HUES64 (cell line): ENCODE data around the gene INVS. TPM values are rescaled to one million over a fixed set of nuclear protein-coding genes. Genes with fewer than 3 reads are reported as not detected.
"Not testable (repeated sequence)": the region's sequence is repeated elsewhere in the genome, so short reads cannot be mapped to it uniquely, and the experiment has no call there.

Experiments
- H3K27ac ChIP-seq: 2 replicates; pipeline ENCODE4 v1.7.0; 2013; ENCODE audit warnings: low read depth, low read length, inconsistent platforms
- H3K27me3 ChIP-seq: 2 replicates; pipeline ENCODE4 v1.6.1; 2013; ENCODE audit warnings: mild to moderate bottlenecking, low read length; ENCODE audit not compliant: insufficient read depth
- H3K36me3 ChIP-seq: 2 replicates; pipeline ENCODE4 v1.6.1; 2013; ENCODE audit warnings: mild to moderate bottlenecking, low read length; ENCODE audit not compliant: insufficient read depth
- H3K4me1 ChIP-seq: 2 replicates; pipeline ENCODE4 v1.6.1; 2013; ENCODE audit warnings: mild to moderate bottlenecking, low read length, moderate library complexity; ENCODE audit not compliant: insufficient read depth
- H3K4me3 ChIP-seq: 2 replicates; pipeline ENCODE4 v1.5.1; 2013; ENCODE audit warnings: mild to moderate bottlenecking, low read length, moderate library complexity
- H3K9ac ChIP-seq: 2 replicates; pipeline ENCODE4 v1.6.1; 2013; ENCODE audit warnings: mild to moderate bottlenecking, low read depth, low read length
- H3K9me3 ChIP-seq: 2 replicates; pipeline ENCODE4 v1.6.1; 2013; ENCODE audit warnings: low read depth, low read length; ENCODE audit not compliant: insufficient read depth
- WGBS: fragments of 150-250, 120-280 bp; methylation state at CpG from one replicate; pipeline ENCODE4 v1.1.7; 2013; ENCODE audit warnings: missing lambda C conversion rate; 5-methylcytosine and 5-hydroxymethylcytosine counted together
- polyA plus RNA-seq, 2 experiments: library from polyadenylated mRNA; stranded (reverse); fragments of 50-300 nt; gene quantifications; one replicate each; pipeline ENCODE4 v1.2.3, GENCODE V29; 2013

INVS gene, protein sequence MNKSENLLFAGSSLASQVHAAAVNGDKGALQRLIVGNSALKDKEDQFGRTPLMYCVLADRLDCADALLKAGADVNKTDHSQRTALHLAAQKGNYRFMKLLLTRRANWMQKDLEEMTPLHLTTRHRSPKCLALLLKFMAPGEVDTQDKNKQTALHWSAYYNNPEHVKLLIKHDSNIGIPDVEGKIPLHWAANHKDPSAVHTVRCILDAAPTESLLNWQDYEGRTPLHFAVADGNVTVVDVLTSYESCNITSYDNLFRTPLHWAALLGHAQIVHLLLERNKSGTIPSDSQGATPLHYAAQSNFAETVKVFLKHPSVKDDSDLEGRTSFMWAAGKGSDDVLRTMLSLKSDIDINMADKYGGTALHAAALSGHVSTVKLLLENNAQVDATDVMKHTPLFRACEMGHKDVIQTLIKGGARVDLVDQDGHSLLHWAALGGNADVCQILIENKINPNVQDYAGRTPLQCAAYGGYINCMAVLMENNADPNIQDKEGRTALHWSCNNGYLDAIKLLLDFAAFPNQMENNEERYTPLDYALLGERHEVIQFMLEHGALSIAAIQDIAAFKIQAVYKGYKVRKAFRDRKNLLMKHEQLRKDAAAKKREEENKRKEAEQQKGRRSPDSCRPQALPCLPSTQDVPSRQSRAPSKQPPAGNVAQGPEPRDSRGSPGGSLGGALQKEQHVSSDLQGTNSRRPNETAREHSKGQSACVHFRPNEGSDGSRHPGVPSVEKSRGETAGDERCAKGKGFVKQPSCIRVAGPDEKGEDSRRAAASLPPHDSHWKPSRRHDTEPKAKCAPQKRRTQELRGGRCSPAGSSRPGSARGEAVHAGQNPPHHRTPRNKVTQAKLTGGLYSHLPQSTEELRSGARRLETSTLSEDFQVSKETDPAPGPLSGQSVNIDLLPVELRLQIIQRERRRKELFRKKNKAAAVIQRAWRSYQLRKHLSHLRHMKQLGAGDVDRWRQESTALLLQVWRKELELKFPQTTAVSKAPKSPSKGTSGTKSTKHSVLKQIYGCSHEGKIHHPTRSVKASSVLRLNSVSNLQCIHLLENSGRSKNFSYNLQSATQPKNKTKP
- 5.9 TPM for polyA plus RNA-seq (2013, experiment 1 of 2)
- 7.4 TPM for polyA plus RNA-seq (2013, experiment 2 of 2)

DNA sequence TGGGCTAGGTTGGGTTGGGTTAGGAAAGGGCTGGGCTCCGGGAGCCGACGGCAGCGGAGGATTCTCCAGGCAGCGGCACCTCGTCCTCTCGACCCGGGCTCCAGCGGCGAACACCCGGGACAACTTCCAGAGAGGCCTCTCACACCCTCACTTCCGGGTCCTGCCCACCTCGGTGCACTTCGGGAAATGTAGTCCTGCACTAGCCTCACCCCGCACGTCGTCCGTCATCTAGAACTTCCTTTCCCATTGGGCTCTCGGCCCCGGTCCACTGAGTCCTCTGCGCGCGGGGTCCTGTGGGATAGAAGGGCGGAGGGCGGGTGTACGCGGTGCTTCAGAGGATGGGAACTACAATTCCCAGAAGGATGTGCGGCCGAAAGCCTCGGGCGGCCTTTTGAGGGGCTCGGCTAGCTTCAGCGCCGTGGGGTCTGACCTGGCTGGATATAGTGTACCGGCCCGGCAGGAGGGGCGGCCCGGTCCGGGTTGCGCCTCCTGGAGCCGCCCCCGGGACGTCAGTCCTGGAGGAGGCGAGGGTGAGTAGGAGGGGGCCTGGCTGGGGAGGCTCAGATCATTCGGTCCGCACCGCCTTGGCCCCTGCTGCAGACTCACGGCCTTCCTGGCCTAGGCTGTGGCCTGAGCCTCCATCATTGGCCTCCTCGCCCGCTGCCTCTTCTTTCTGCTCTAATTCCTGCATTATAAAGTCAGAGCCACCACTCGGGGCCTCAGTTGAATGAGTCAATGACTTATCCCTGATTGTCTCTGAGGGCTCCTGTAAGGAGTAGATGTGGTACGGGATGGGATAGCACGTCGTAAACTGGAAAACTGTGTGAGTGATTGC, at the start of gene INVS, which contains the start of gene ERP44:
INVS (plus strand) TSS at position 357 of the 835 bp plus-strand sequence. CDS start 5,279 bp downstream, outside the sequence.
ERP44 (minus strand) TSS at position 114 of the 835 bp plus-strand sequence. CDS start 160 bp downstream, outside the sequence.
- H3K36me3 ChIP-seq: 0 out of 2 replicates have a peak, but pooled peaks cover 4% of the 10 kb centered on the region
- peaks cover 13% of the 10 kb centered on the region; the same call in 1 of the 2 replicates for H3K4me1 ChIP-seq
- no peaks in the 10 kb centered on the region for H3K9me3 ChIP-seq
- H3K9ac ChIP-seq: peak within 1 kb of the TSS; percentile 78
- WGBS: 1% methylated on average over 53 of the region's 54 CpGs
- peak within 1 kb of the TSS; percentile 19 for H3K27ac ChIP-seq
- peak within 1 kb of the TSS; percentile 86 for H3K4me3 ChIP-seq
- no peaks in the 10 kb centered on the region for H3K27me3 ChIP-seq

DNA sequence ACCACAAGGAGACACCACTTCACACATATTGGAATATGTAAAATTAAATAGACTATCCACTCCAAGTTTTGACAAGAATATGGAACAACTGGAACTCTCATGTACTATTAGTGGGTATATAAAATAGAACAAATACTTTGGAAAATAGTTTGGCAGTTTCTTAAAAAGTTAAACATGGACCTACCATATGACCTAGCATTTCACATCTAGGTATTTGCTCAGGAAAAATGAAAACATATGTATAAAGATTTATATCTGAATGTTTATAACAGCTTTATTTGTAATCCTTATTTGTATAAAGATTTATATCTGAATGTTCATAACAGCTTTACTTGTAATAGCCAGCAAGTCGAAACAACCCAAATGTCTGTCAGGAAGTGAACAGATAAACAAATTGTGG, 49.5 kb upstream of the INVS start:
- Histone ChIP-seq H3K4me1 (no peaks in the 10 kb centered on the region), H3K9ac (no peak overlapping the region), H3K27me3 (no peaks in the 10 kb centered on the region), H3K27ac (no peak overlapping the region), H3K9me3 (no peaks in the 10 kb centered on the region), H3K36me3 (peaks cover 21% of the 10 kb centered on the region), H3K4me3 (no peak overlapping the region)
- WGBS: no CpG with 5 or more reads among the region's 1 CpG

DNA sequence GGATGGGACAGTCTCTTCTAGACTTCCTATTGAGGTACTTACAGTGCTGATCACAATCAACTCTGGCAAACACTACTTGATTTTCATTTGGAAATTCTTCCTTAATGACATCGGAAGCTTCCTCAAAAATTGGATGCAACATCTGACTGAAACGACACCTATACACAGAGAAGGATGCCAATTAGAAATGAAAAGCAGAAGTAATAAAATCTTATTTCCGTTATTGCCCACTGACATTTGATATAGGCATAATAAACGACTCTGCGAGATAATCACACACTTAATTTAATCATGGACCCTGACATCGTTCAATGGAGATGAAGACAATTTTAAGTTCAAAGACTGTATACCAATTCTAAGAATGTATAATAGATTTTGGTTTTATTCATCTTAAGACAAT, 46.7 kb upstream of the INVS start:
- H3K9me3 ChIP-seq: no peaks in the 10 kb centered on the region
- no peaks in the 10 kb centered on the region for H3K4me1 ChIP-seq
- no peak overlapping the region for H3K27ac ChIP-seq
- 94% methylated on average over 5 of the region's 6 CpGs for WGBS
- H3K27me3 ChIP-seq: no peaks in the 10 kb centered on the region
- no peak overlapping the region for H3K9ac ChIP-seq
- H3K4me3 ChIP-seq: no peak overlapping the region
- H3K36me3 ChIP-seq: peaks cover 21% of the 10 kb centered on the region

DNA sequence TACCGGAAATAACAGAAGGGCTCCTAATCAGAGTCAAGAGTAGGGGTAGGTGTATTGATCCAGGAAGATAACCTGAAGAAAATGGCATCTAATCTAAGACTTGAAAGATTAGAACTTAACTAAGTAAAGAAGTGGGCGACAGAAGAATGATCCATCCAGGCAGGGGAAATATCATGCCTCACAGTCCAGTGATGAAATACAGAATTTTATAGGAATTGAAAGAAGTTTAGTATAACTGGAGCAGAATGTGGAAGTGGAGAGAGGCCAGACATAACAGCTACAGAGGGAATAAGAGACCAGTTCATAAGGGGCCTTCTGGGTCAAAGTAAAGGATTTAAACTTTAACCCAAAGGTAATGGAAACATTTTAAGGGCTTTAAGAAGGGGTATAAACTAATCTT, 42.5 kb upstream of the INVS start:
- 91% methylated on average over 2 of the region's 2 CpGs for WGBS
- H3K4me1 ChIP-seq: no peaks in the 10 kb centered on the region

DNA sequence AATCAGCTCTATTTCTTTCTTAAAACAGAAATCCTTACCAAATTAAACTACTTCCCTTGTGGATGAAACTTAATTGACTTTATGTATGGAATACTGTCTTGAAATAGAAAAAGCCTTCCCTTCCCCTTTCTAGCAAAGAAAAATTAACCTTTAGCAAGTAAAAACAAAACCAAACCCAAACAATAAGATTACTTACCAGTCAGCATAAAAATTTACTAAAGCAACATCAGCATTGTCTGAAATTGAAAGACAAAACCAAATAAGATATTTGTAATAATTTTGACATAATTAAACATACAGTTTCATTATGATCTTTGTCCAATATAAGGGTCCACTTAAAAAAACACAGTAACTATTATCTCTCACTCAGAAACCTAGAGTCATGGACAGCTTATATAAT, 41.4 kb upstream of the INVS start:
- no peak overlapping the region for H3K9ac ChIP-seq
- no peaks in the 10 kb centered on the region for H3K27me3 ChIP-seq
- no peak overlapping the region for H3K27ac ChIP-seq
- H3K36me3 ChIP-seq: 0 out of 2 replicates have a peak, but pooled peaks cover 4% of the 10 kb centered on the region
- no peaks in the 10 kb centered on the region for H3K9me3 ChIP-seq
- H3K4me1 ChIP-seq: no peaks in the 10 kb centered on the region
- H3K4me3 ChIP-seq: no peak overlapping the region

More for the DNA sequence above, 42.5 kb upstream of the INVS start:
- peaks cover 13% of the 10 kb centered on the region for H3K36me3 ChIP-seq
- no peak overlapping the region for H3K9ac ChIP-seq
- no peaks in the 10 kb centered on the region for H3K9me3 ChIP-seq
- no peak overlapping the region for H3K4me3 ChIP-seq
- H3K27ac ChIP-seq: no peak overlapping the region
- no peaks in the 10 kb centered on the region for H3K27me3 ChIP-seq

DNA sequence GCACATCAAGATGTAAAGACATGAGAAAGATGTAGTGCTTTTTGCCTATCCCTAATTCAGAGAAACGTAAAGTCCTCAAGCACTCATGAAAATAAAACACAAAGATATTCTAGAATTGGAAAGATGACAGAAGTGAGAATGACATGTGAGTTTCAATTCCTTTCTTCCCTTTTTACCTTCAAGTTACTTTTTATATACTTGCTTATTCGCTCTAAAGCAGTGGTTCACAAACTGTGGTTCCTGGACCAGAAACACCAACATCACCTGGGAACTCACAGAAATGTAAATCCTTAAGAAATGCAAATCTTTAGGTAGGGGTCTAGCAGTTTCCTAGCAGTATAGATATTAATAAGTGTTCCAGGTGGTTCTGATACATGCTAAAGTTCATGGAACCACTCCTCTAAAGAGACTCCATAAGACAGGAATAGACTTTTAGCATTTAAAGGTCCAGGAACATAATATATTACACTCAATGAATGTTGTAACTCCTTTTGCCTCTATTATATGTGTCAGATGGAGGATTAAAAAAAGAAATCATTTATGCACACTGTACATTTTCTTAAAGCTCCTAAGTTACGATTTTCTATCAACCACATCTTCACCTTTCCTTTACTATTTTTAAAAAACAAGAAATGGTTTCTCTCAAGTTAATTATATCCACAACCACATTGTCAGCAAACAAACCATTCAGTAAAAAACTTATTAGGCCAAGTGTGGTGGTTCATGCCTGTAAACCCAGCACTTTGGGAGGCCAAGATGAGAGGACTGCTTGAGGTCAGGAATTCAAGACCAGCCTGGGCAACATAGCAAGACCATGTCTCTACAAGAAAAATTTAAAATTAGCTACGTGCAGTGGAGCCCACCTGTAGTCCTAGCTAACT, 40.1 kb upstream of the INVS start:
- Histone ChIP-seq H3K36me3 (0 out of 2 replicates have a peak, but pooled peaks cover 4% of the 10 kb centered on the region), H3K27me3 (no peaks in the 10 kb centered on the region), H3K4me3 (no peak overlapping the region), H3K4me1 (peaks cover 10% of the 10 kb centered on the region), H3K9me3 (no peaks in the 10 kb centered on the region), H3K9ac (no peak overlapping the region), H3K27ac (no peak overlapping the region)
- WGBS: 89% methylated on average over 3 of the region's 4 CpGs

DNA sequence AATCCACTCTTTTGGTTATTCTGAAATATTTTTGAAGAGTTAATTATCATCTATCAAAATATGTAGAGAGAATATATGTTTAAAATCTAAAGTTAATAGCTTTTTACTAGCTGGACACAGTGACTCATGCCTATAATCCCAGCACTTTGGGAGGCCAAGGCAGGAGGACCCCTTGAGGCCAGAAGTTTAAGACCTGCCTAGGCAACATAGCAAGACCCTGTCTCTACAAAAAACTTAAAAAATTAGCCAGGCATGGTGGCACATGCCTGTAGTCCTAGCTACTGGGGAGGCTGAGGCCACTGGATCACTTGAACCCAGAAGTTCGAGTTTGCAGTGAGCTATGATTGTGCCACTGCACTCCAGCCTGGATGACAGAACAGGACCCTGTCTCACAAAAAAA, 36.4 kb upstream of the INVS start:
- H3K4me1 ChIP-seq: peaks cover 10% of the 10 kb centered on the region
- not testable (repeated sequence) for H3K27ac ChIP-seq, H3K27me3 ChIP-seq, H3K9ac ChIP-seq, H3K4me3 ChIP-seq, H3K9me3 ChIP-seq, H3K36me3 ChIP-seq
- 68% methylated on average over 1 of the region's 1 CpG for WGBS

DNA sequence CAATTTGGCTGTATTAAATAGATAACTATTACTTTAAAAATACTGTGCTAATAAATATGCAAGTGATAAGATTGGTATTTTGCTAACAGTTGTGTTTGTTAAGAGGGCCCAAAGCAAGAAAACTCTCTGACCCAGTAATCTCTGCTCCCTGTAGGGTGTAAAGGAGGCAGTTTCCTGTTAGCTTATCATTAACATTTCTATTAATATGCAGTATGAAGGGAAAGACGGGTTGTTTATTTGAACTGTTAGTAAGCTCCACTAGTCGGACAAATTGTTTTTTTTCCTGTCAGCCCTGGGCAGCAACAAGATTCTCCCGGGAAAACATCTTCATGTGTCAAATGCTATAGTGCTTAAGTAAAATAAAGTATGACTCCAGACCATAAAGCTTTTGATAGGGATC, 35.9 kb upstream of the INVS start:
- Histone ChIP-seq H3K27ac (no peak overlapping the region), H3K36me3 (0 out of 2 replicates have a peak, but pooled peaks cover 4% of the 10 kb centered on the region), H3K9ac (no peak overlapping the region), H3K4me1 (peaks cover 10% of the 10 kb centered on the region), H3K4me3 (peak overlapping the region; percentile 28), H3K27me3 (no peaks in the 10 kb centered on the region), H3K9me3 (0 out of 2 replicates have a peak, but pooled peaks cover 5% of the 10 kb centered on the region)
- WGBS: 26% methylated on average over 3 of the region's 3 CpGs

DNA sequence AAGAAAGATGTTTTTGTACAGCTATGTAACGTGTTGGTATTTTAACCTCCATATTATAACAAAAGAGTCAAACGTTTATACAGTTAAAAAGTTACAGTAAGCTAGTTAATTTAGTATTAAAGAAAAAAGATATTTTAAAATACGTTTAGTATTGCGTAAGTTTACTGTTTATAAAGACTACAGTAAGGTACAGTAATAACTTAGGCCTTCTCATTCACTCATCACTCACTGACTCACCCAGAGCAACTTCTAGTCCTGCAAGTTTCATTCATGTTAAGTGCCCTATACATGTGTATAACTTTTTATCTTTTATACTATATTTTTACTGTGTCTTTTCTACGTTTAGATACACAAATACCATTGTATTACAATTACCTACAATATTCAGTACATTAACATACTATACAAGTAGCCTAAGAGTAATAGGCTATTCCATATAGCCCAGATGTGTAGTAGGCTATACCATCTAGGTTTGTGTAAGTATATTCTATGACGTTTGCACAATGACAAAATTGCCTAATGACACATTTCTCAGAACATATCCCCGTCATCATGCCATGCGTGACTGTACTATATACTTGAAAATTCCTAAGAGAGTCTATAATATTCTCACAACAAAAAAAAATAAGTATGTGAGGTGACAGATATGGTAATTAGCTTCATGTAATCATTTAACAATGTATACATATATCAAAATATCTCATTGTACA, 34.0 kb upstream of the INVS start:
- Histone ChIP-seq H3K9ac (no peak overlapping the region), H3K9me3 (peaks cover 7% of the 10 kb centered on the region; the same call in 1 of the 2 replicates), H3K4me1 (peaks cover 10% of the 10 kb centered on the region), H3K27ac (no peak overlapping the region), H3K4me3 (no peak overlapping the region), H3K27me3 (no peaks in the 10 kb centered on the region), H3K36me3 (no peaks in the 10 kb centered on the region)
- 100% methylated on average over 3 of the region's 8 CpGs for WGBS
